Pericardium fibroblast (primary cell): ENCODE data around the gene SERGEF. TPM values are rescaled to one million over a fixed set of nuclear protein-coding genes. Genes with fewer than 3 reads are reported as not detected.

Source experiments
- total RNA-seq: library from RNA; depleted of rRNA; stranded (reverse); fragments of >200 nt; gene quantifications from 2 replicates; pipeline ENCODE4 v1.2.3, GENCODE V29; 2015

SERGEF gene
- total RNA-seq, result 13.0 and 15.4 TPM in 2 replicates

GRCh38 chr11:18012906-18013781 lies at the start of gene SERGEF:
Gene SERGEF, minus strand, starts transcription at chr11:18013047. Its CDS starts 37 bp downstream, at chr11:18013010.

GRCh38 chr11:18046116-18046777 lies 33.4 kb upstream of the SERGEF start, which contains the start of gene TPH1:
Gene TPH1, minus strand, starts transcription at chr11:18046269. Its CDS starts 5,507 bp downstream, at chr11:18040762.

Other genes starting within 250 kb of the SERGEF start
- 0.23 TPM in 1 of 2 replicates, not detected in the other for gene TPH1, start 33.2 kb upstream of the SERGEF start, total RNA-seq
- 11.8 and 12.2 TPM in 2 replicates for gene SAAL1, start 93.0 kb upstream of the SERGEF start, total RNA-seq
- not detected in 2 replicates for gene MRGPRX3, start 119.5 kb upstream of the SERGEF start, total RNA-seq
- not detected in 2 replicates for gene MRGPRX4, start 159.8 kb upstream of the SERGEF start, total RNA-seq
- gene SAA4, start 223.8 kb upstream of the SERGEF start, total RNA-seq, result not detected in 2 replicates
- gene SAA2, start 235.6 kb upstream of the SERGEF start, total RNA-seq, result 0.47 TPM in 1 of 2 replicates, not detected in the other